Endothelial cell of umbilical vein (primary cell): ENCODE data around the gene LPAR4. TPM values are rescaled to one million over a fixed set of nuclear protein-coding genes. Genes with fewer than 3 reads are reported as not detected.

Experiments used
- BruUV-seq: library from RNA; stranded (reverse); fragments of 400-500 nt; replicated peaks from 2 replicates; lab custom pipeline; 2021; lab: Mats Ljungman, UMichigan
- CTCF ChIA-PET: fragments of 300-600, 350-600 bp; sonication (Branson Sonifier 250); formaldehyde crosslinking; loops from one replicate; lab custom pipeline; 2021; ENCODE audit warnings: antibody characterized with exemption, inconsistent platforms; lab: Charles Lee
- POLR2A ChIA-PET: fragments of 300-600, 350-600 bp; sonication (Branson Sonifier 250); formaldehyde crosslinking; loops from one replicate; lab custom pipeline; 2021; ENCODE audit warnings: antibody characterized with exemption, inconsistent platforms; lab: Charles Lee
- DNase-seq: peaks from one replicate; pipeline ENCODE4 v3.0.0-alpha.2; 2011; ENCODE audit warnings: low read depth, low spot score
- FAIRE-seq: peaks from 2 replicates; lab custom pipeline; 2011; peaks lifted over from hg19 to GRCh38; lab: Jason Lieb, UNC
- H2AFZ ChIP-seq: 2 replicates; pipeline ENCODE4 v1.6.0; 2012; ENCODE audit warnings: low read depth, low read length, control low read depth, inconsistent platforms
- H3K27ac ChIP-seq: 2 replicates; pipeline ENCODE4 v1.5.1; 2011; ENCODE audit warnings: low read depth, mild to moderate bottlenecking, control low read depth, low read length, moderate library complexity; ENCODE audit not compliant: insufficient read depth
- H3K27me3 ChIP-seq, 2 experiments: 2 replicates each; pipeline versions ENCODE4 v1.6.0 to v1.6.1; 2011; ENCODE audit warnings: low read length in 2 of 2, mixed read lengths in 1 of 2; ENCODE audit not compliant: control insufficient read depth in 2 of 2, insufficient read depth in 2 of 2
- H3K36me3 ChIP-seq, 2 experiments: 2 replicates in 1 of 2; 3 replicates in 1 of 2; pipeline ENCODE4 v1.5.1; 2011; ENCODE audit warnings: low read length in 2 of 2, mild to moderate bottlenecking in 1 of 2, moderate library complexity in 1 of 2; ENCODE audit not compliant: control insufficient read depth in 2 of 2, insufficient read depth in 2 of 2; ENCODE audit errors: extremely low read depth in 1 of 2
- H3K4me1 ChIP-seq: 3 replicates; pipeline ENCODE4 v1.5.1; 2011; ENCODE audit warnings: mild to moderate bottlenecking, low read length; ENCODE audit not compliant: control insufficient read depth, insufficient read depth; ENCODE audit errors: extremely low read depth
- H3K4me2 ChIP-seq: 2 replicates; pipeline ENCODE4 v1.6.1; 2011; ENCODE audit warnings: low read length, control low read depth, mixed read lengths; ENCODE audit not compliant: insufficient read depth
- H3K4me3 ChIP-seq, 3 experiments: fragments of 200-600 bp in 1 of 3; sonication (generic), shearing (Covaris generic) in 1 of 3; replicated peaks in 1 of 3; 2 replicates each; pipeline ENCODE4 v1.5.1; 2011 to 2016; ENCODE audit warnings: control low read depth in 3 of 3, low read length in 3 of 3, mild to moderate bottlenecking in 2 of 3, inconsistent platforms in 1 of 3, low read depth in 1 of 3, moderate library complexity in 1 of 3; ENCODE audit not compliant: insufficient read depth in 1 of 3
- H3K79me2 ChIP-seq: 2 replicates; pipeline ENCODE4 v1.6.0; 2012; ENCODE audit warnings: low read length, inconsistent platforms; ENCODE audit not compliant: control insufficient read depth, insufficient read depth
- H3K9ac ChIP-seq: replicated peaks from 2 replicates; pipeline ENCODE3; 2011; ENCODE audit warnings: low read length, control low read depth; ENCODE audit not compliant: insufficient read depth; ENCODE audit errors: extremely low read depth
- H3K9me1 ChIP-seq: replicated peaks from 3 replicates; pipeline ENCODE4 v1.6.0; 2011; ENCODE audit warnings: mild to moderate bottlenecking, low read length; ENCODE audit not compliant: control insufficient read depth, insufficient read depth; ENCODE audit errors: extremely low read depth
- H3K9me3 ChIP-seq: replicated peaks from 2 replicates; pipeline ENCODE4 v1.5.1; 2012; ENCODE audit warnings: low read length, inconsistent platforms; ENCODE audit not compliant: control insufficient read depth, insufficient read depth
- H4K20me1 ChIP-seq: replicated peaks from 2 replicates; pipeline ENCODE3; 2011; ENCODE audit warnings: mild to moderate bottlenecking, low read length; ENCODE audit not compliant: control insufficient read depth, insufficient read depth; ENCODE audit errors: extremely low read depth
- EZH2 ChIP-seq: IDR thresholded peaks from 2 replicates; pipeline ENCODE4 v1.6.1; 2012; ENCODE audit warnings: borderline replicate concordance, low read depth, mild to moderate bottlenecking, moderate library complexity, low read length, inconsistent platforms; ENCODE audit not compliant: severe bottlenecking
- FOS ChIP-seq: IDR thresholded peaks from 2 replicates; pipeline ENCODE4 v1.6.1; 2011; ENCODE audit warnings: mild to moderate bottlenecking, low read length, moderate library complexity, borderline replicate concordance; ENCODE audit not compliant: insufficient read depth
- GATA2 ChIP-seq: IDR thresholded peaks from 2 replicates; pipeline ENCODE4 v1.7.0; 2011; ENCODE audit warnings: low read depth, mild to moderate bottlenecking, moderate library complexity, mixed read lengths, low read length; ENCODE audit not compliant: insufficient read length, insufficient read depth
- JUN ChIP-seq: IDR thresholded peaks from 2 replicates; pipeline ENCODE4 v1.6.1; 2011; ENCODE audit warnings: borderline replicate concordance, low read depth; ENCODE audit not compliant: insufficient read length, insufficient read depth
- MAX ChIP-seq: IDR thresholded peaks from 2 replicates; pipeline ENCODE4 v1.6.1; 2011; ENCODE audit not compliant: insufficient read depth, insufficient read length
- MYC ChIP-seq: IDR thresholded peaks from one replicate; pipeline ENCODE4 v1.6.1; 2011; ENCODE audit warnings: mild to moderate bottlenecking, low read depth, low read length
- POLR2A ChIP-seq: IDR thresholded peaks from 2 replicates; pipeline ENCODE4 v1.6.1; 2012; ENCODE audit warnings: low read depth, mild to moderate bottlenecking, control low read depth, low read length
- POLR2AphosphoS5 ChIP-seq: IDR thresholded peaks from 2 replicates; pipeline ENCODE4 v1.6.1; 2012; ENCODE audit warnings: low read depth, mild to moderate bottlenecking, control low read depth, low read length, moderate library complexity; ENCODE audit not compliant: insufficient read depth
- dilution Hi-C: fragments of 300-500 bp; cut with MboI; formaldehyde crosslinking; loops from one replicate; pipeline ENCODE4 v1.15.0; 2019; ENCODE audit warnings: low sequenced_read_pairs; ENCODE audit not compliant: extremely low pct_ligation_motif_present
- intact Hi-C: fragments of 100-400 bp; cut with micrococcal nuclease; formaldehyde crosslinking; loops from one replicate; pipeline ENCODE4 v1.10.0; 2022
- polyA plus RNA-seq, 4 experiments: library from polyadenylated mRNA; depleted of rRNA in 3 of 4; stranded (reverse) in 3 of 4; unstranded in 1 of 4; fragments of >200 nt; gene quantifications; 2 replicates each; pipeline versions ENCODE4 v1.2.1 to v1.2.3, GENCODE V29; 2011 to 2012; ENCODE audit warnings: missing spikeins in 1 of 4
- total RNA-seq: library from RNA; stranded (reverse); gene quantifications from 2 replicates; pipeline ENCODE4 v1.2.3, GENCODE V29; 2021

The LPAR4 gene
- total and polyA plus RNA-seq, 2 donors (not counting 3 experiments of a cell fraction or from before 2014, with no cell fraction given) = 0.07 to 0.49 TPM

DNA sequence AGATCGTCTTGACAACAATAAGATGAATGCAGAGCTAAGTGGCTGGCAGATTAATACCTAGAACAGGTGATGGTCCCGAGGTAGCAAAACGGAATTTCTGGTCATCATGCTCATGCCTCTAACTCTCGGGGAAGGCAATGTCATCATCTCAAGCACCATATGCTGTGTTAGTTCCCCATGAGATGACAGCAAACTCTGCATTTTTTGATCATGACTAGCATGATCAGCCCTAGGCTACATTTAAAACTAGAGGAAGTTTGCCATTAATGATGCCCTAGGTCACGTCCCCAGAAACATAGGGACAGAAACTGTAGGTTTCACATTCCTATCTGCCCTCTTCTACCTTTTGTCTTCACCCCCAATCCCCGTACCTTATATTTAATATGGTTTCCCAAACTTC lies 11.6 kb downstream of the LPAR4 start:
- H3K4me3 ChIP-seq = no peak overlapping the region
- no peak for FAIRE-seq
- H3K27me3 ChIP-seq = no peaks in the 10 kb centered on the region
- dilution Hi-C loops = no loop called here
- no peak overlapping the region for H3K9ac ChIP-seq
- H3K36me3 ChIP-seq = no peaks in the 10 kb centered on the region
- DNase-seq = no peak
- no peaks in the 10 kb centered on the region for H3K79me2 ChIP-seq
- H3K9me1 ChIP-seq = no peaks in the 10 kb centered on the region
- H3K9me3 ChIP-seq = no peaks in the 10 kb centered on the region
- H2AFZ ChIP-seq = no peak overlapping the region
- POLR2A ChIA-PET = no interaction called here
- CTCF ChIA-PET = no interaction called here
- no peaks in the 10 kb centered on the region for H4K20me1 ChIP-seq
- no peak overlapping the region for H3K27ac ChIP-seq
- intact Hi-C loops = no loop called here
- BruUV-seq = no TSS peak
- no peaks in the 10 kb centered on the region for H3K4me1 ChIP-seq
- H3K4me2 ChIP-seq = no peak overlapping the region
- no peak for TF ChIP-seq FOS
- no peak for TF ChIP-seq POLR2AphosphoS5
- no peak for TF ChIP-seq EZH2
- TF ChIP-seq GATA2 = no peak
- TF ChIP-seq POLR2A = no peak
- no peak for TF ChIP-seq MYC
- no peak for TF ChIP-seq MAX

- no peak for FAIRE-seq
- Histone ChIP-seq H3K9ac (no peak overlapping the region), H2AFZ (no peak overlapping the region), H3K4me2 (no peak overlapping the region), H3K36me3 (no peaks in the 10 kb centered on the region), H3K27ac (no peak overlapping the region), H3K9me3 (no peaks in the 10 kb centered on the region), H3K27me3 (no peaks in the 10 kb centered on the region), H3K4me3 (no peak overlapping the region), H4K20me1 (no peaks in the 10 kb centered on the region), H3K9me1 (no peaks in the 10 kb centered on the region), H3K4me1 (no peaks in the 10 kb centered on the region), H3K79me2 (no peaks in the 10 kb centered on the region)
- CTCF ChIA-PET = no interaction called here
- intact Hi-C loops (no loop called here), dilution Hi-C loops (no loop called here)
- TF ChIP-seq POLR2AphosphoS5 (no peak), MAX (no peak), MYC (no peak), GATA2 (no peak), JUN (no peak), FOS (no peak), EZH2 (no peak)
- BruUV-seq = no TSS peak
- no peak for DNase-seq
- POLR2A ChIA-PET = no interaction called here
Measured at GRCh38 chrX:78769101-78769755, 21.7 kb downstream of the LPAR4 start.
